Ovary (tissue), 3 donors: Measurements from ENCODE around the gene CEP112.

Experiments used
- POLR2A ChIP-seq: fragments of 450-650 bp; IDR thresholded peaks from one replicate; pipeline ENCODE4 v1.6.1; 2017; ENCODE audit warnings: antibody characterized with exemption, mild to moderate bottlenecking, moderate library complexity
- TF ChIP-seq, protein P1 (sequence below), 3 donors: fragments of 450-650 bp in 2 of 3; fragments of 200-600 bp in 1 of 3; IDR thresholded peaks; one replicate each; pipeline versions ENCODE4 v1.5.1 to v1.8.0; 2016 to 2022; ENCODE audit warnings: antibody characterized with exemption in 3 of 3, mild to moderate bottlenecking in 1 of 3
- donor health status: DM: no; HTN: no; CAD: no.

DNA sequence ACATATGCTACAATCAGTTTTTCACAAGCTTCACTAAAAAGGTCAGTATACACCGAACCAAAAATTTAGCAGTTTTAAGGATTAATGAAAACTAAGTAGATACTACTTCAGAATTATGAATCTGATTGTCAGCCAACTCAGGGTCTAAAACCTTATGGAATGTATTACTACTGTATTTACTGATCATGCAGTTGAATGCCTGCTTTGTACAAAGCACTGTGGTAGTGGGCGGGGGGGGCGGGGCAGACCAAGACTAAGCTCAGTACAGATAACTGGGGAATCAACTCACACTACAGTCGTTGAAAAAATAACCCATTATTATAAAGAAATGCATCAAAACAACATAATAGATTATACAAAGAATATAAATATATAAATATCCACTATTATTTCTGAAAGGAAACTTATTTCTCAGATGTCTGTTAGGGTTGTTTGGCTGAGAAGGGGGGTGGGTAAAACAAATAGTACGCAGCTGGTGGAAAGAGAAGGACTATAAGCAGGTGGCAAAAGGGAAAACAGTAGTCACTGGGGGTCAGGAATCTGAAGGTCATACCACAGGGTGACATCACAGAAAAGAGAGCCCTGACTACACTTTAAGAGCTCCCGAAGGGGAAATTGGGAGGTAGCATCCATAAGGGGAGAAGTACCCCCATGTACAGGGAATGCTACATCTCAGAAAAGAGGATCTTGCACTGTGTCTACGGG is 521.1 kb downstream of the CEP112 start:
- TF ChIP-seq, protein P1, sequence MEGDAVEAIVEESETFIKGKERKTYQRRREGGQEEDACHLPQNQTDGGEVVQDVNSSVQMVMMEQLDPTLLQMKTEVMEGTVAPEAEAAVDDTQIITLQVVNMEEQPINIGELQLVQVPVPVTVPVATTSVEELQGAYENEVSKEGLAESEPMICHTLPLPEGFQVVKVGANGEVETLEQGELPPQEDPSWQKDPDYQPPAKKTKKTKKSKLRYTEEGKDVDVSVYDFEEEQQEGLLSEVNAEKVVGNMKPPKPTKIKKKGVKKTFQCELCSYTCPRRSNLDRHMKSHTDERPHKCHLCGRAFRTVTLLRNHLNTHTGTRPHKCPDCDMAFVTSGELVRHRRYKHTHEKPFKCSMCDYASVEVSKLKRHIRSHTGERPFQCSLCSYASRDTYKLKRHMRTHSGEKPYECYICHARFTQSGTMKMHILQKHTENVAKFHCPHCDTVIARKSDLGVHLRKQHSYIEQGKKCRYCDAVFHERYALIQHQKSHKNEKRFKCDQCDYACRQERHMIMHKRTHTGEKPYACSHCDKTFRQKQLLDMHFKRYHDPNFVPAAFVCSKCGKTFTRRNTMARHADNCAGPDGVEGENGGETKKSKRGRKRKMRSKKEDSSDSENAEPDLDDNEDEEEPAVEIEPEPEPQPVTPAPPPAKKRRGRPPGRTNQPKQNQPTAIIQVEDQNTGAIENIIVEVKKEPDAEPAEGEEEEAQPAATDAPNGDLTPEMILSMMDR (IDR thresholded peaks at IDR 0.05), result no peak
- TF ChIP-seq POLR2A, result no peak
